ENCODE data around the gene RAPGEF2. TPM values are rescaled to one million over a fixed set of nuclear protein-coding genes. Genes with fewer than 3 reads are reported as not detected.

Gene RAPGEF2
- total RNA-seq, 1 experiment from 2014 or later, result 37.1 TPM

DNA sequence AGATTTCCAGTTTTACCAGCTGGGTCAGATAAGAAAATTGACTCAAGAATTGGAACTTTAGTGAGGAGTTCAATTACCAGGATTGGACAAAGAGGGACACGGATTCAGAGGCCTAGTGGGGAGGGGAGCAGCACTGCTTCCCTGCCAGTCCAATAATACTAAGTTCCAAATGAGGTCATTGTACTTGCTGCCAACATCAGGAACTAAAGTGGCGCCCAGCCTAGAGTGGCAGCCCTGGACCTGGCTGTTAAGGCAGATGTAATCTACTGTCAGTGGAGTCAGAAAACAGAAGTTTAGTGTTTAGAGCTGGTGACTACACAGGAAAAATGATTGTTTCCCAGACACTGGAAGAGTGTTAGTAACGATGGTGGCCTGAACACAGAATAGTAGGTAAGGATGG, 42.7 kb upstream of the RAPGEF2 start:
- H3K9me3 Mint-ChIP-seq, result no peaks in the 10 kb centered on the region
- Histone ChIP-seq H3K79me2 (ENCODE audit: insufficient read depth, low read length) (no peaks in the 10 kb centered on the region), H4K5ac (ENCODE audit: insufficient read length, low read depth, low read length) (no peak overlapping the region)

More for the DNA sequence above, 42.7 kb upstream of the RAPGEF2 start:
- Histone ChIP-seq H3K4me2 (ENCODE audit: insufficient read depth, insufficient read length, low read length) (no peak overlapping the region), H3K4ac (ENCODE audit: low read depth, low read length) (no peak overlapping the region), H3T11ph (ENCODE audit: low read length) (no peak overlapping the region), H2BK12ac (ENCODE audit: insufficient read length, low read depth, low read length) (no peak overlapping the region), H4K91ac (ENCODE audit: insufficient read length, low read depth, low read length) (no peak overlapping the region), H3K14ac (ENCODE audit: insufficient read depth, low read length) (no peak overlapping the region), H2AK5ac (ENCODE audit: insufficient read length, low read length) (no peak overlapping the region), H4K8ac (replicated peaks; ENCODE audit: insufficient read length, low read depth, low read length) (no peak overlapping the region), H2BK20ac (ENCODE audit: low read depth, low read length, poor library complexity, severe bottlenecking) (no peak overlapping the region), H4K20me1 (ENCODE audit: control insufficient read depth, insufficient read depth, insufficient read length) (no peaks in the 10 kb centered on the region), H3K9me3 (ENCODE audit: control insufficient read depth, low read depth, low read length) (no peaks in the 10 kb centered on the region), H3K18ac (ENCODE audit: insufficient read length, low read depth, low read length) (no peak overlapping the region), H2BK15ac (ENCODE audit: low read depth, low read length) (no peak overlapping the region), H3K56ac (ENCODE audit: insufficient read length, low read depth, low read length) (no peak overlapping the region), H2BK5ac (ENCODE audit: insufficient read length, low read length) (no peak overlapping the region), H3K79me1 (ENCODE audit: insufficient read depth, low read depth, low read length, poor library complexity, severe bottlenecking) (no peaks in the 10 kb centered on the region), H3K23me2 (ENCODE audit: insufficient read length, low read depth, low read length, poor library complexity, severe bottlenecking) (no peaks in the 10 kb centered on the region), H2AFZ (ENCODE audit: low read length) (no peak overlapping the region), H3K27ac (ENCODE audit: insufficient read length, low read depth, low read length) (no peak overlapping the region), H3K9ac (ENCODE audit: extremely low read depth, insufficient read length, low read length) (no peak overlapping the region), H2BK120ac (ENCODE audit: low read depth, low read length, poor library complexity, severe bottlenecking) (no peak overlapping the region), H3K4me1 (ENCODE audit: insufficient read depth, low read length) (no peaks in the 10 kb centered on the region; the same call in 1 of the 2 replicates), H3K27me3 (ENCODE audit: insufficient read depth, low read length) (no peaks in the 10 kb centered on the region), H3K23ac (ENCODE audit: insufficient read length, low read depth, low read length) (no peak overlapping the region)
- no peaks in the 10 kb centered on the region for H3K36me3 Mint-ChIP-seq (ENCODE audit: insufficient read depth in 1 of 3, low read depth in 3 of 3)
- TF ChIP-seq, protein P1, sequence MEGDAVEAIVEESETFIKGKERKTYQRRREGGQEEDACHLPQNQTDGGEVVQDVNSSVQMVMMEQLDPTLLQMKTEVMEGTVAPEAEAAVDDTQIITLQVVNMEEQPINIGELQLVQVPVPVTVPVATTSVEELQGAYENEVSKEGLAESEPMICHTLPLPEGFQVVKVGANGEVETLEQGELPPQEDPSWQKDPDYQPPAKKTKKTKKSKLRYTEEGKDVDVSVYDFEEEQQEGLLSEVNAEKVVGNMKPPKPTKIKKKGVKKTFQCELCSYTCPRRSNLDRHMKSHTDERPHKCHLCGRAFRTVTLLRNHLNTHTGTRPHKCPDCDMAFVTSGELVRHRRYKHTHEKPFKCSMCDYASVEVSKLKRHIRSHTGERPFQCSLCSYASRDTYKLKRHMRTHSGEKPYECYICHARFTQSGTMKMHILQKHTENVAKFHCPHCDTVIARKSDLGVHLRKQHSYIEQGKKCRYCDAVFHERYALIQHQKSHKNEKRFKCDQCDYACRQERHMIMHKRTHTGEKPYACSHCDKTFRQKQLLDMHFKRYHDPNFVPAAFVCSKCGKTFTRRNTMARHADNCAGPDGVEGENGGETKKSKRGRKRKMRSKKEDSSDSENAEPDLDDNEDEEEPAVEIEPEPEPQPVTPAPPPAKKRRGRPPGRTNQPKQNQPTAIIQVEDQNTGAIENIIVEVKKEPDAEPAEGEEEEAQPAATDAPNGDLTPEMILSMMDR (conservative IDR thresholded peaks at IDR 0.05), result no peak
- no peak overlapping the region for H3K27ac Mint-ChIP-seq
- H3K4me3 Mint-ChIP-seq, result no peak overlapping the region
- H3K27me3 Mint-ChIP-seq (ENCODE audit: low read depth), result no peaks in the 10 kb centered on the region; the same call in 1 of the 2 replicates
- no peak for DNase-seq
- WGBS (ENCODE audit: extremely low coverage, insufficient read length, low lambda C conversion rate), result no CpG with 5 or more reads among the region's 3 CpGs
- H3K4me1 Mint-ChIP-seq, result peaks cover 25 to 31% of the 10 kb centered on the region in 2 experiments
